ENCODE data around the gene EFR3B.

Gene EFR3B

GRCh38 chr2:25036221-25036559, 5.7 kb upstream of the EFR3B start:
- DNase-seq, result no peak

GRCh38 chr2:25039126-25039525, 2.8 kb upstream of the EFR3B start:
- DNase-seq, result no peak

GRCh38 chr2:25041307-25041927, 459 bp upstream of the EFR3B start:
- peak; percentile 69 for DNase-seq

DNA sequence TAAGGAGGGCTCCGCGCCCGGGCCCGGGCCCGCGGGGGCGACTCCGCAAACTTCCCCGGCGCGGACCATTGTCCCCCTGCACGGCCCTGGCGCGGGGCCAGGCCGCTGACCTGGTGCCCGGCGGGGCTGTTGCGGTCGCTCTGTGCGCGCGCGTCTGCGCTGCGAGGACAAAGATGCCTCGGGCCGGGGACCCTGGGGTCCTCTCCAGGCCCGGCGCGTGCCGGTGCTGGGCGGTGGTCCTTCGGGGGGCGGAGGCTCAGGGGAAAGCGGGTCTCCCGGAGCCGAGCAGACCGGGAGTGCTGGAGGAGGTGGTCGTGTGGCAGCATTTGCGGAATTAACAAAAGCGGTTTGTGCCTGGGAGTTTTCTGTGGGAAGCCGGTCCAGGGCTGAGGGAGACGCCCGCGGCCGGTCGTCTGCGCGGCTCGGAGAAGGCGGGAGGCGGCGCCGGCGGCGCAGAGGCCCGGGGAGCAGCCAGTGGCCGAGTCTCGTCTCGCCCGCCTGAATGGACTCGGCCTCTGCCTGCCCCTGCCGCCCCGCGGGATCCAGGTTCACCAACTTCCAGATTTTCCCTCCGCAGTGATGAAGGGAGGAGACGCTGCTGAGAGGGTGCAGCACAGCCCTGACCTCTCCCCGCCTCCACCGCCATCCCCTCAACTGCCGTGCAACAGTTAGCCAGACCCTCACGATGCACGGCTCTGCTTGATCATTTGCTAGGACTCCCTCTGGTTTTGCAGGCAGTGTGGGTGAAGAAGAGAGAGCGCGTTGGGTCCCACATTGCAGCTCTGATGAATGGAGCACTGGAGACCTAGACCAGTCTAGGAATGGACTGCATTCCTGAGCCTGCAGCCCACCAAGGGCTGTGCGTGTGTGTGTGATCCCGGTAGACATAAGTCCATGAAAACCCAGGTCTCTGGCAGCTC, 705 bp downstream of the EFR3B start:
- peak; percentile 45 for DNase-seq

DNA sequence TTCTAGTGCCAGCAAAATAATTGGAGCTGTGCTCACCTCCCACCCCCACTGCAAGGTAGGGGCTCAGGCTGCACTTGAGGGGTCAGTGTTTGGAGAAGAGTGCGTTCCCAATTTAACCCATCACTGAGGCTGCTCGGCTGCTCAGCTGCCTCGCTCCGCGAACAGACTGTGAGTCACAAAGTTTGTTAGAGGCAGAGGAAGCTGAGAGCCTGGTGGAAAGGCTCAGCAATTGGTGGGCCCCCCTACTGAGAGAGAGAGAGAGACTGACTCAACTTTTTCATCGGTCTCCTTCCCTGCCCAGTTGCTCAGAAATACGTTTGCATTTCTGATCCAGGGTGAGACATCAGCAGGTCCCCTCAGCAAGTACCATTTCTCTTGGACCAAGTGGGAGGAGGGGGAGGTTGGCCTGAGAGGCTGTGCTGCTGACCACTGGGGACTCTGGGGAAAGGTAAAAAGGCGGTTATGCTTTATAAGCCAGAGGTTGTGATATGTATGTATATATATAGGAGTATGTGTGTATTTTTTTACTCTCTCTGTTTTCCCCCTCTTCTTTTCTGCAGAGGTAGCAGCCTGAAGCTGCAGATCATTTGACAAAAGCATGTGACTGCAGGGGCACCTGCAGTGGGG, 1.5 kb downstream of the EFR3B start:
- peak; percentile 85 for DNase-seq

DNA sequence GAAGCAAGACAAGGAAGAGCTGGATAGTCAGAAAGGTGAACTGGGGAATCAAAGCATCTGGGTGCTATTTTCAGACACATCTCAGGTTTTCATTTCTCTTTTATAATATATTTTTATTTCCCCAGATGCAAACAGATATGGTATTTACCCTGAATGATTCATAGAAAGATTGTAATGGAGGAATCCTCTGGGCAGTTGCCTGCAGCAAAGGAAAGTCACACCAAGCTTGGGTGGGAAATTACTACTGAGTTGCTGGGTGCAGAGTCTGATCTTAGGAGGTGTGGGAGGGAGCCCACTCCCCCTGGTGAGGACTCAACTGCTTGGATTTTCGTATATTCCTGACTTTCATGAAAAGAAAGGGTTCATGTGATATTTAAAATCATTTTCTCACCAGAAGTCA, 2.1 kb downstream of the EFR3B start:
- no peak for DNase-seq

- DNase-seq, result no peak
Measured at GRCh38 chr2:25044990-25045389, 3.1 kb downstream of the EFR3B start.

- no peak for DNase-seq
Measured at GRCh38 chr2:25049422-25049821, 7.5 kb downstream of the EFR3B start.

DNA sequence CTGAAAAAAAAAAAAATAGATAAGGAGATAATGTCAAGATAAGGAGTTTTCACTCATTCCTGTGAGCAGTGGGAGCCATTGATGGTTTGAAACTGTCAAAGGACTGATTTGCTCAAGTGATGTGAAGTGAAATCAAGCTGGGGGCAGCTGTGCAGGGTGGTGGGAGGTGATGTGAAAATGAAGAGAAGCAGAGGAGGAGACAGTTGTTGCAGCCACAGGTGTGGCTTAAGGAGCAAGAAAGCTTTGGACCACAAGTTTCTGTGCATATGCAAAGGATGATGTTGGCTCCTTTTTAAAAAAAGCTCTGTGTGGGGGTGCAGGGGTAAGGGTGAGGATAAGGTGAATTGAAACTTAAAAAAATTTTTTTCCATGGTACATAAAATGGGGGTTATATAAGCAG, 8.3 kb downstream of the EFR3B start:
- no peak for DNase-seq

- no peak for DNase-seq
Measured at GRCh38 chr2:25053041-25053440, 11.2 kb downstream of the EFR3B start.

- no peak for DNase-seq
Measured at GRCh38 chr2:25054720-25055119, 12.8 kb downstream of the EFR3B start.

- no peak for DNase-seq
Measured at GRCh38 chr2:25055376-25055920, 13.6 kb downstream of the EFR3B start.

GRCh38 chr2:25056098-25056821, 14.4 kb downstream of the EFR3B start:
- no peak for DNase-seq

GRCh38 chr2:25062511-25062917, 20.6 kb downstream of the EFR3B start:
- DNase-seq, result no peak

DNA sequence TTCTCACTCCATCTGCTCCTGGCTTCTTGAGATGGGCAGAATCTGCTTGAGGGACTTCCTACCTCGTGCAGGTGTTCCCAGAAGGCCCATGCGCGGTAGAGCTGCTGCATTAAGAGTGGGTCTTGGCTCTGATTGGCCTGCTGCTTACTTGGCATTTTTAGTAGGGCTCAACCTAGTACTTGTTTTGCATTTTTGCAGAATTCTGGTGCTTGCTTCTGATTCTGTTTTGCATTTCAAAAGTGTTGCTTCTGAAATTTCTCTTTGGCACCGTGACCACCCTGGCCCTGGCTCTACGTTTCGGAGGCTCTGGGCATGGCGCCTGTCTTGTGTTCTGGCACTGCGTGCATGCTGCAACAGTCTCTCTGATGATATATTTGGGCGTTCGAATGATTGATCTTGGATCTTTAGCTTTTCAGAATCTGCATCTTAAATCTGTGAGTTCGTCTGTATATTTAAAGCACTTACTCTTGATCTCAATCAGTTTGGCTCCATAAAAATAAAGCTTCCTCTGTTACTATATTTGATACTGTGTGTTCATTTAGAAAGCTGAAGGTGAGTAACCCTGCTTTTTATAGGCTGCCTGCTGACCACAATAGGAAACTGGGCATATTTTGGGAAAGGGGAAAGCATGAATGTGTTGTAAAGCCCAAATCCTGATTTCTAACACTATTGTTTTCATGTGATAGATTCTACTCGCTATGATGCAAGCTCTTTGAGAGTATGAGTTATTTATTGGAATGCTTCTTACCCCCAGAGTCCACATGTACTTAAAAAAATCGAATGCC, 22.2 kb downstream of the EFR3B start:
- no peak for DNase-seq

- DNase-seq, result no peak
Measured at GRCh38 chr2:25065768-25066167, 23.9 kb downstream of the EFR3B start.

GRCh38 chr2:25066455-25066854, 24.6 kb downstream of the EFR3B start:
- DNase-seq, result no peak

DNA sequence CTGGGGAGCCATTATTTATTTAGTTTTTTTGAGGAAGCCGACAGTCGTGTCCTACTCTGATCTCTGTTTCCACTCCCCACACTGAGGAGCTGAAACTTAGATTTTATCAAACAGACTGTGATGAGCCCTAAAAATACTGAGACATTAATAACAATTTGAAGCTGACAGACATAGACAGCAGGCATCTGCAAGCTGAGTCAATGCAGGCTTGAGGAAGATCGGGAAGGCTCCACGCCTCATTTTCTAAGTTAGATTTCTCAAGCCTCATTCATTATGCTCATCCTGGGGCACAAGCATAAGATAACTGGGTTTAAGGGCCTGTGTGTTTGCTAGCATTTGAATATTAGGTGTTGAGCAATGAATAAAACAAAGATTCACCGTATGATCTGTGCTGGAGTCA, 26.3 kb downstream of the EFR3B start:
- DNase-seq, result no peak

DNA sequence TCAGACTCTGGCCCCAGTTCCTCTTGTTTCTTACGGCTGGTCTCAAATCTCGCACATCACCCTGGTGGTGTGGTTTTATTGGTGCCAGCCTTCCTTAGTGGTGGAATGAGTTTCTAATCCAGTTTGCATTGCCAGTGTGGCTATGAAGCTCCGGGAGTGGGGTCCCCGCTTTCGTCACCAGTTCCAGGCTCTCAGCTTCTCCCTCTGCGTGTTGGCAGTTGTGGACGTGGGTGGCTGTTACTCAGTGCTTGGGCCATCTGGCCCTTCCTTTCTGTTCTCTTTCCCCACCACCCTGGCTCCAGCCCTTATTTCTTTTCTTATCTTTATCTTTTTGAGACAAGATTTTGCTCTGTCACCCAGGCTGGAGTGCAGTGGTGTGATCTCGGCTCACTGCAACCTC, 30.1 kb downstream of the EFR3B start:
- no peak for DNase-seq

DNA sequence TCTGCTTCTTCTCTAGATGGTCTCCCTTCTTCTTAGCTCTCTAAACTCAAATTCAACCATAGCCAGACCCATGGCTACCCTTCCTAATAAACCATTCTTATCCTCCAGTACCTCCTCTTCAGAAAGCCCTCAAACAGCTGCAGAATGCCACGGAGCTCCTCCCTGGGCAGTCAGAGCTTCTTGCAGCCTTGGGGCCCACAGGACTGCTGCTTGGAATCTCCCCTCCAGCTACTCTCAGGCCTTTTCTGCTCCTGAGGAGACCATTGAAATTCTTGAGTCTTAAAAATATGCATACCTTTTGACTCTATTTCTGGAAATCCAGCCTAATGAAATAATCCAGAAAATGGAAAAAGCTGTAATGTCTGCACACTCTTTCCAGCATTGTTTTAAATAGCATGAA, 30.7 kb downstream of the EFR3B start:
- DNase-seq, result no peak

- DNase-seq, result no peak
Measured at GRCh38 chr2:25073025-25073424, 31.1 kb downstream of the EFR3B start.

GRCh38 chr2:25073914-25074313, 32.0 kb downstream of the EFR3B start:
- no peak for DNase-seq

Data from EL (cell line).